GM23338 (cell line): ENCODE measurements around the gene DENND2A. TPM values are rescaled to one million over a fixed set of nuclear protein-coding genes. Genes with fewer than 3 reads are reported as not detected.
"Not testable (repeated sequence)": the region's sequence is repeated elsewhere in the genome, so short reads cannot be mapped to it uniquely, and the experiment has no call there.

Source experiments
- ATAC-seq: fragments of 200-7000 bp; cut with Tn5 transposase; 3 replicates; pipeline ENCODE4 v1.9.1; 2020
- DNase-seq: peaks from one replicate; pipeline ENCODE4 v3.0.0-alpha.2; 2015; ENCODE audit warnings: low spot score
- H2AFZ ChIP-seq: fragments of 200-600 bp; sonication (generic); 2 replicates; pipeline ENCODE4 v1.8.0; 2016; ENCODE audit warnings: antibody characterized with exemption, mild to moderate bottlenecking, moderate library complexity
- H3F3A ChIP-seq: fragments of 200-600 bp; sonication (generic); replicated peaks from 2 replicates; pipeline ENCODE4 v1.8.0; 2017; ENCODE audit warnings: antibody characterized with exemption, mixed run types, low read depth
- H3K27ac ChIP-seq: fragments of 200-600 bp; sonication (generic); 2 replicates; pipeline ENCODE4 v1.6.1; 2016; ENCODE audit warnings: low read depth
- H3K27me3 ChIP-seq: fragments of 200-600 bp; sonication (generic); 2 replicates; pipeline ENCODE4 v1.8.0; 2016; ENCODE audit warnings: mild to moderate bottlenecking, mixed run types, moderate library complexity; ENCODE audit not compliant: insufficient read depth
- H3K36me3 ChIP-seq: fragments of 200-600 bp; sonication (generic); 2 replicates; pipeline ENCODE4 v1.8.0; 2016; ENCODE audit warnings: mild to moderate bottlenecking; ENCODE audit not compliant: insufficient read depth
- H3K4me1 ChIP-seq: fragments of 200-600 bp; sonication (generic); 2 replicates; pipeline ENCODE4 v1.8.0; 2016; ENCODE audit warnings: mild to moderate bottlenecking, moderate library complexity; ENCODE audit not compliant: insufficient read depth
- H3K4me2 ChIP-seq: fragments of 200-600 bp; sonication (generic); 2 replicates; pipeline ENCODE4 v1.7.1; 2017; ENCODE audit warnings: mixed run types
- H3K4me3 ChIP-seq: fragments of 200-600 bp; sonication (generic); 2 replicates; pipeline ENCODE4 v1.6.1; 2016; ENCODE audit warnings: mixed run types
- H3K79me2 ChIP-seq: fragments of 200-600 bp; sonication (generic); replicated peaks from 2 replicates; pipeline ENCODE4 v1.8.0; 2017; ENCODE audit warnings: mild to moderate bottlenecking; ENCODE audit not compliant: insufficient read depth
- H3K9me2 ChIP-seq: fragments of 200-600 bp; sonication (generic); 2 replicates; pipeline ENCODE4 v1.8.0; 2017; ENCODE audit not compliant: insufficient read depth
- H4K20me1 ChIP-seq: fragments of 200-600 bp; sonication (generic); replicated peaks from 2 replicates; pipeline ENCODE4 v1.8.0; 2017; ENCODE audit warnings: mild to moderate bottlenecking; ENCODE audit not compliant: insufficient read depth
- H3K27ac Mint-ChIP-seq: 2 replicates; pipeline ENCODE4 v1.8.0; 2020; ENCODE audit warnings: inconsistent platforms, mild to moderate bottlenecking, moderate library complexity, mixed read lengths
- H3K27me3 Mint-ChIP-seq: 3 replicates; pipeline ENCODE4 v1.8.0; 2022; ENCODE audit warnings: low read depth, mild to moderate bottlenecking, moderate library complexity, mixed read lengths, inconsistent platforms; ENCODE audit not compliant: insufficient read depth, poor library complexity
- H3K36me3 Mint-ChIP-seq: 3 replicates; pipeline ENCODE4 v1.8.0; 2021; ENCODE audit warnings: low read depth, mild to moderate bottlenecking, inconsistent platforms, moderate library complexity, mixed read lengths
- H3K4me1 Mint-ChIP-seq: 3 replicates; pipeline ENCODE4 v1.8.0; 2020; ENCODE audit warnings: mild to moderate bottlenecking, inconsistent platforms, mixed read lengths
- H3K4me3 Mint-ChIP-seq: 3 replicates; pipeline ENCODE4 v1.8.0; 2021; ENCODE audit warnings: moderate library complexity, mild to moderate bottlenecking, inconsistent platforms, mixed read lengths
- H3K9me3 Mint-ChIP-seq: 3 replicates; pipeline ENCODE4 v1.8.0; 2020; ENCODE audit warnings: moderate library complexity, mild to moderate bottlenecking, inconsistent platforms, mixed read lengths
- CREB1 ChIP-seq: fragments of 250-450 bp; sonication (Bioruptor Pico); IDR thresholded peaks from 2 replicates; pipeline ENCODE4 v1.5.0; 2020; ENCODE audit warnings: low read depth, mild to moderate bottlenecking, moderate library complexity
- CTCF ChIP-seq, 2 experiments: fragments of 200-600 bp in 1 of 2; sonication (generic) in 1 of 2; conservative IDR thresholded peaks; 2 replicates each; pipeline versions ENCODE4 v1.5.1 to v1.6.1; 2016 to 2017; ENCODE audit warnings: antibody characterized with exemption in 2 of 2, low read depth in 2 of 2, mild to moderate bottlenecking in 2 of 2, moderate library complexity in 1 of 2
- EZH2 ChIP-seq: fragments of 200-600 bp; sonication (generic); IDR thresholded peaks from one replicate; pipeline ENCODE4 v1.8.0; 2017; ENCODE audit warnings: antibody characterized with exemption, mild to moderate bottlenecking, low read depth; ENCODE audit not compliant: unreplicated experiment
- JUNB ChIP-seq: IDR thresholded peaks from one replicate; pipeline ENCODE4 v1.6.1; 2016; ENCODE audit warnings: antibody characterized with exemption; ENCODE audit not compliant: unreplicated experiment
- REST ChIP-seq: IDR thresholded peaks from one replicate; pipeline ENCODE4 v1.6.1; 2018; ENCODE audit warnings: antibody characterized with exemption; ENCODE audit not compliant: unreplicated experiment
- polyA plus RNA-seq: library from polyadenylated mRNA; unstranded; fragments of >200 nt; fragmentation: Nextera tagmentation; extraction: Ambion mirVana; gene quantifications from 2 replicates; pipeline ENCODE4 v1.2.1, GENCODE V29; 2016
- total RNA-seq: library from RNA; depleted of rRNA; stranded (reverse); fragments of >200 nt; shearing (Covaris generic); gene quantifications from 2 replicates; pipeline ENCODE4 v1.2.3, GENCODE V29; 2014

Gene DENND2A
- total and polyA plus RNA-seq, 2 experiments from 2014 or later = 1.7 to 5.6 TPM

GRCh38 chr7:140509789-140510188 is 130.8 kb downstream of the DENND2A start:
- Histone ChIP-seq H3K27me3 (no peaks in the 10 kb centered on the region), H4K20me1 (no peaks in the 10 kb centered on the region), H3K4me1 (peaks cover 17% of the 10 kb centered on the region), H2AFZ (no peak overlapping the region), H3K36me3 (no peaks in the 10 kb centered on the region), H3K27ac (no peak overlapping the region), H3F3A (no peaks in the 10 kb centered on the region), H3K9me2 (no peaks in the 10 kb centered on the region), H3K4me3 (no peak overlapping the region), H3K4me2 (no peak overlapping the region), H3K79me2 (no peaks in the 10 kb centered on the region)
- no peak for DNase-seq
- no peak for ATAC-seq
- no peak for TF ChIP-seq REST
- TF ChIP-seq CTCF (conservative IDR thresholded peaks at IDR 0.05; ENCODE audit: low read depth in 2 of 2) = no peak
- H3K4me1 Mint-ChIP-seq = peaks cover 19% of the 10 kb centered on the region
- peaks cover 8% of the 10 kb centered on the region for H3K27me3 Mint-ChIP-seq
- H3K9me3 Mint-ChIP-seq = no peaks in the 10 kb centered on the region; the same call in 2 of the 3 replicates
- no peak overlapping the region for H3K4me3 Mint-ChIP-seq
- H3K27ac Mint-ChIP-seq = no peak overlapping the region
- no peaks in the 10 kb centered on the region for H3K36me3 Mint-ChIP-seq

GRCh38 chr7:140507556-140507955 is 133.1 kb downstream of the DENND2A start:
- H3K27me3 Mint-ChIP-seq = not testable (repeated sequence)

GRCh38 chr7:140506788-140507464 is 133.7 kb downstream of the DENND2A start:
- Mint-ChIP-seq H3K4me1 (peaks cover 16% of the 10 kb centered on the region), H3K27me3 (peaks cover 6% of the 10 kb centered on the region), H3K36me3 (no peaks in the 10 kb centered on the region), H3K27ac (peak overlapping the region; percentile 59; the same call in 1 of the 2 replicates), H3K4me3 (no peak overlapping the region), H3K9me3 (no peaks in the 10 kb centered on the region)
- Histone ChIP-seq H3F3A (no peaks in the 10 kb centered on the region), H2AFZ (peak overlapping the region; percentile 38), H3K36me3 (no peaks in the 10 kb centered on the region), H3K4me3 (no peak overlapping the region), H3K4me1 (peaks cover 13% of the 10 kb centered on the region; the same call in 1 of the 2 replicates), H3K9me2 (no peaks in the 10 kb centered on the region), H3K79me2 (no peaks in the 10 kb centered on the region), H4K20me1 (no peaks in the 10 kb centered on the region), H3K27me3 (no peaks in the 10 kb centered on the region), H3K4me2 (peak overlapping the region; percentile 64; the same call in 1 of the 2 replicates), H3K27ac (0 out of 2 replicates have a peak overlapping the region, but pooled peaks have one; percentile 32)
- DNase-seq = peak; percentile 64
- TF ChIP-seq CTCF (conservative IDR thresholded peaks at IDR 0.05; ENCODE audit: low read depth in 2 of 2) (peak in 1 of 2 experiments; percentile 22; a peak in 1 of 4 replicates), EZH2 (no peak), REST (no peak), JUNB (no peak), CREB1 (no peak)
- ATAC-seq = peak; percentile 96

More at GRCh38 chr7:140507556-140507955, 133.1 kb downstream of the DENND2A start:
- peak overlapping the region; percentile 63; the same call in 1 of the 2 replicates for H2AFZ ChIP-seq
- H3K36me3 Mint-ChIP-seq, H3K27me3 ChIP-seq, H3K9me2 ChIP-seq, H3K9me3 Mint-ChIP-seq, H3K27ac Mint-ChIP-seq, H3K4me2 ChIP-seq, H3F3A ChIP-seq, DNase-seq, ATAC-seq, H3K79me2 ChIP-seq, H3K4me3 ChIP-seq, H3K4me3 Mint-ChIP-seq, H3K36me3 ChIP-seq, H4K20me1 ChIP-seq: not testable (repeated sequence)
- peaks cover 17% of the 10 kb centered on the region for H3K4me1 ChIP-seq
- H3K27ac ChIP-seq = 0 out of 2 replicates have a peak overlapping the region, but pooled peaks have one; percentile 32
- peaks cover 19% of the 10 kb centered on the region for H3K4me1 Mint-ChIP-seq
